GM12874 (cell line): Measurements from ENCODE around the gene FTCDNL1.

Experiments
- CTCF ChIP-seq: IDR thresholded peaks from 2 replicates; pipeline ENCODE4 v1.5.1; 2011; ENCODE audit warnings: low read depth, mild to moderate bottlenecking, control low read depth, low read length, moderate library complexity; ENCODE audit not compliant: insufficient read depth

Gene FTCDNL1

GRCh38 chr2:199717587-199717907, 133.4 kb downstream of the FTCDNL1 start:
- no peak for TF ChIP-seq CTCF

GRCh38 chr2:199716807-199717586, 134.0 kb downstream of the FTCDNL1 start:
- TF ChIP-seq CTCF = no peak

GRCh38 chr2:199713746-199714145, 137.2 kb downstream of the FTCDNL1 start:
- TF ChIP-seq CTCF = no peak

- no peak for TF ChIP-seq CTCF
Observed at GRCh38 chr2:199710551-199710950, 140.4 kb downstream of the FTCDNL1 start.
